Heart left ventricle (tissue), 16 donors: ENCODE measurements around the gene EPHA5. TPM values are rescaled to one million over a fixed set of nuclear protein-coding genes. Genes with fewer than 3 reads are reported as not detected.

Experiments used
- ATAC-seq, 4 donors: fragments of 200-7000 bp; cut with Tn5 transposase; one replicate each; pipeline ENCODE4 v1.9.1; 2020 to 2022; ENCODE audit warnings: moderate library complexity in 4 of 4, mild to moderate bottlenecking in 3 of 4, moderate number of reproducible peaks in 1 of 4
- DNase-seq, 5 donors: peaks; one replicate each; pipeline ENCODE4 v3.0.0-alpha.2; 2020
- H3K27ac ChIP-seq, 12 donors: fragments of 200-600 bp; sonication (generic) in 4 of 12; one replicate each; pipeline versions ENCODE4 v1.5.0 to v1.8.0; 2016 to 2022; ENCODE audit warnings: mild to moderate bottlenecking in 2 of 12
- H3K27me3 ChIP-seq, 9 donors: fragments of 200-600 bp; sonication (generic) in 2 of 9; one replicate each; pipeline versions ENCODE4 v1.5.1 to v1.8.0; 2016 to 2022; ENCODE audit warnings: mild to moderate bottlenecking in 3 of 9
- H3K36me3 ChIP-seq, 9 donors: fragments of 200-600 bp; sonication (generic) in 2 of 9; one replicate each; pipeline versions ENCODE4 v1.5.0 to v1.8.0; 2018 to 2022; ENCODE audit warnings: mild to moderate bottlenecking in 2 of 9
- H3K4me1 ChIP-seq, 12 donors: fragments of 200-600 bp; sonication (generic) in 4 of 12; one replicate each; pipeline versions ENCODE4 v1.5.0 to v1.8.0; 2016 to 2022; ENCODE audit warnings: mild to moderate bottlenecking in 3 of 12
- H3K4me3 ChIP-seq, 12 donors: fragments of 200-600 bp; sonication (generic) in 4 of 12; one replicate each; pipeline versions ENCODE4 v1.5.0 to v1.8.0; 2017 to 2022; ENCODE audit warnings: mild to moderate bottlenecking in 9 of 12, moderate library complexity in 4 of 12
- H3K9me3 ChIP-seq, 12 donors: fragments of 200-600 bp; sonication (generic) in 4 of 12; one replicate each; pipeline versions ENCODE4 v1.5.0 to v1.8.0; 2016 to 2022; ENCODE audit warnings: mild to moderate bottlenecking in 1 of 12
- POLR2A ChIP-seq, 2 donors: fragments of 450-650 bp; IDR thresholded peaks; one replicate each; pipeline ENCODE4 v1.6.1; 2017; ENCODE audit warnings: antibody characterized with exemption in 2 of 2, mild to moderate bottlenecking in 2 of 2, moderate library complexity in 2 of 2
- WGBS, 4 donors: extraction: QIAGEN DNeasy Blood & Tissue Kit in 2 of 4; methylation state at CpG; one replicate each; pipeline versions ENCODE4 v1.1.5 to v1.1.7; 2013 to 2018; 5-methylcytosine and 5-hydroxymethylcytosine counted together
- intact Hi-C, 10 donors: fragments of 100-400 bp; cut with DNase I; formaldehyde crosslinking; loops; one replicate each; pipeline versions ENCODE4 v1.11.1 to v1.14.2; 2022
- polyA plus RNA-seq, 2 donors: library from polyadenylated mRNA; stranded (reverse); fragments of 200-250 nt; gene quantifications; one replicate each; pipeline ENCODE4 v1.2.3, GENCODE V29; 2013
- total RNA-seq, 9 donors: library from RNA; depleted of rRNA in 2 of 9; stranded (reverse); fragments of >200 nt in 2 of 9; fragmentation: NEBNext Ultra II Directional in 3 of 9; extraction: Animal tissue kit (Norgen Biotek cat#: 25700) in 3 of 9; gene quantifications; one replicate each; pipeline versions ENCODE4 v1.1.0 to v1.2.4, GENCODE V29; 2016 to 2023
- TF ChIP-seq, protein P1 (sequence below), 12 donors: fragments of 200-600 bp; sonication (generic) in 4 of 12; IDR thresholded peaks; one replicate each; pipeline versions ENCODE4 v1.5.0 to v1.8.0; 2018 to 2022; ENCODE audit warnings: antibody characterized with exemption in 12 of 12, mild to moderate bottlenecking in 5 of 12
- donor health status: ischemic (EF 13 %, LVEDD 7.1; RV severe dilation, severe dysfunction).
- donor health status: healthy with polysubstance abuse.
- donor health status: DM: no; HTN: yes; CAD: no.
- donor health status: DM: no; HTN: no; CAD: no.
- donor health status: ischemic (EF 25% LVEDD 6.9; RV normal size, moderate dysfunction).
- donor health status: ischemic (EF 25% LVEDD 5.7; RV mildly dilated, moderate dysfunction).
- donor health status: healthy.
- donor health status: DM: yes; HTN: yes; CAD: no.
- donor health status: ischemic (EF 35%, LVEDD 5.7; RV mildly dilated, moderate dysfunction).
- donor health status: nonischemic (EF 11% LVEDD 7.7; RV severe dilation, severe dysfunction).
- donor health status: DM: yes; HTN: yes; CAD: no.
- donor health status: PGD.
- donor health status: ischemic (EF 29% LVEDD 5.4; RV normal size, mild dysfunction).
- donor health status: nonischemic (EF 23%, LVEDD 6.1; RV moderate dilation, normal function).

The EPHA5 gene
- total and polyA plus RNA-seq, 11 donors = 0.01 to 0.56 (median 0.12) TPM; not detected in 2

DNA sequence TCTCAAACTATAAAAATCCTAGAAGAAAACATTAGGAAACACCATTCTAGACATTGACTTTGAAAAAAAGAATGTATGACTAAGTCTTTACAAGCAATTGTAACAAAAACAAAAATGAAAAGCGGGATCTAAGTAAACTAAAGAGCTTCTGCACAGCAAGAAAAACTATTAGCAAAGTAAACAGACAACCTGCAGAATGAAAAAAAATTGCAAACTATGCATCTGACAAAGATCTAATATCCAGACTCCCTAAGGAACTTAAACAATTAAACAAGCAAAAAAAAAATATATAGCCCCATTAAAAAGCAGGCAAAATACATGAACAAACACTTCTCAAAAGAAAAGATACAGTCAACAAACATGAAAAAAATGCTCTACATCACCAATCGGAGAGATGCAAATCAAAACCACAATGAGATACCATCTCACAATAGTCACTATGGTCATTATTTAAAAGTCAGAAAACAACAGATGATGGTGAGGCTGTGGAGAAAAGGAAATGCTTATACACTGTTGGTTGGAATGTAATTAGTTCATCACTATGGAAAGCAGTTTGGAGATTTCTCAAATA lies 168.1 kb downstream of the EPHA5 start:
- DNase-seq = no peak
- Histone ChIP-seq H3K27ac (no peak overlapping the region), H3K4me3 (no peak overlapping the region), H3K27me3 (no peaks in the 10 kb centered on the region), H3K4me1 (no peaks in the 10 kb centered on the region), H3K9me3 (peaks cover 0 to 12% (median 0%) of the 10 kb centered on the region in 12 donors), H3K36me3 (no peaks in the 10 kb centered on the region)
- ATAC-seq = no peak
- intact Hi-C loops = no loop called here
- WGBS, 4 donors = 78 to 87% (median 80%) methylated on average over 2 of the region's 2 CpGs
- TF ChIP-seq, protein P1, sequence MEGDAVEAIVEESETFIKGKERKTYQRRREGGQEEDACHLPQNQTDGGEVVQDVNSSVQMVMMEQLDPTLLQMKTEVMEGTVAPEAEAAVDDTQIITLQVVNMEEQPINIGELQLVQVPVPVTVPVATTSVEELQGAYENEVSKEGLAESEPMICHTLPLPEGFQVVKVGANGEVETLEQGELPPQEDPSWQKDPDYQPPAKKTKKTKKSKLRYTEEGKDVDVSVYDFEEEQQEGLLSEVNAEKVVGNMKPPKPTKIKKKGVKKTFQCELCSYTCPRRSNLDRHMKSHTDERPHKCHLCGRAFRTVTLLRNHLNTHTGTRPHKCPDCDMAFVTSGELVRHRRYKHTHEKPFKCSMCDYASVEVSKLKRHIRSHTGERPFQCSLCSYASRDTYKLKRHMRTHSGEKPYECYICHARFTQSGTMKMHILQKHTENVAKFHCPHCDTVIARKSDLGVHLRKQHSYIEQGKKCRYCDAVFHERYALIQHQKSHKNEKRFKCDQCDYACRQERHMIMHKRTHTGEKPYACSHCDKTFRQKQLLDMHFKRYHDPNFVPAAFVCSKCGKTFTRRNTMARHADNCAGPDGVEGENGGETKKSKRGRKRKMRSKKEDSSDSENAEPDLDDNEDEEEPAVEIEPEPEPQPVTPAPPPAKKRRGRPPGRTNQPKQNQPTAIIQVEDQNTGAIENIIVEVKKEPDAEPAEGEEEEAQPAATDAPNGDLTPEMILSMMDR (IDR thresholded peaks at IDR 0.05) = no peak
- TF ChIP-seq POLR2A (IDR thresholded peaks at IDR 0.05) = no peak

DNA sequence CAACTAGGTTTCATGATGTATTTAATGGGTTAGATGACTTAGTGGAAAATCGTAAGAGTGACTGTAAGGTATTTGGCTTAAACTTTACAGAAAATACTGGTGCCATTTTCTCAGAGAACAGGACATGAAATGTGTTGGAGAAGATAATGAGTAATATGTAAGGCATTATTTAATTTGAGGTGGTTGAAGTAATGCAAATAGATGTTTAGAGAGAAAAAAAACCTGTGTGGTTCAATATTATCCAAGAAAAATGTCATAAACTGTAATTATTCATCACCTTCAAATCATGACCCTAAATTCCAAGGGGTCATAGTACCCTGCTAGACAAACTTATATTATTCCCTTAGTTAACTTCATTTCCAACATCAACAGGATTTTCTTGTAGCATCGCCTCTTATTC lies 171.7 kb downstream of the EPHA5 start:
- Histone ChIP-seq H3K9me3 (peaks cover 0 to 10% (median 0%) of the 10 kb centered on the region in 12 donors), H3K4me3 (no peak overlapping the region), H3K4me1 (no peaks in the 10 kb centered on the region), H3K27ac (no peak overlapping the region), H3K27me3 (no peaks in the 10 kb centered on the region), H3K36me3 (no peaks in the 10 kb centered on the region)
- ATAC-seq (no peak), DNase-seq (no peak)
- TF ChIP-seq, protein P1 (IDR thresholded peaks at IDR 0.05) = no peak
- no peak for TF ChIP-seq POLR2A (IDR thresholded peaks at IDR 0.05)
- intact Hi-C loops = no loop called here
- WGBS, 4 donors = 57 to 86% (median 75%) methylated on average over 2 of the region's 2 CpGs

DNA sequence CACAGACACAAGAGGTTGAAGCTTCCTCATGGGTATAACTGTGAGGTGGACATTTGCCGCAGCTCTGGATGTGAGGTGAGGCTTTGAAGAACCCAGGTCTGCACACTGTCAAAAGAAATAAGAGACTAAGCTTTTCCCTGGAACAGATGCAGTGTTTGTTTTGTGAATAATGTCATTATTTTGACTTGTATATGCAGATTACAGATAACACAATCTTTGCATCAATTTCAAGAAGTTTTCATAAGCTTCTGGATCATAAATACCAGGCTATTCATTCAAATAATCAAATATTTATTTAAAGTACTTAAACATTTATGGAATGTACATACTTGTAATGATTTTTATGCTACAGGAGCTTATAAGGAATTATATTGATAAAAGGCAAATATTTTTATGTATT lies 174.8 kb downstream of the EPHA5 start:
- TF ChIP-seq, protein P1 (IDR thresholded peaks at IDR 0.05) = no peak
- no peak for TF ChIP-seq POLR2A (IDR thresholded peaks at IDR 0.05)
- WGBS, 4 donors = 82 to 95% (median 88%) methylated on average over 1 of the region's 1 CpG
- H3K4me3 ChIP-seq = no peak overlapping the region
- DNase-seq (no peak), ATAC-seq (no peak)
- no peaks in the 10 kb centered on the region for H3K27me3 ChIP-seq
- no peak overlapping the region for H3K27ac ChIP-seq
- no peaks in the 10 kb centered on the region for H3K9me3 ChIP-seq
- H3K36me3 ChIP-seq = no peaks in the 10 kb centered on the region
- intact Hi-C loops = no loop called here
- H3K4me1 ChIP-seq = no peaks in the 10 kb centered on the region

DNA sequence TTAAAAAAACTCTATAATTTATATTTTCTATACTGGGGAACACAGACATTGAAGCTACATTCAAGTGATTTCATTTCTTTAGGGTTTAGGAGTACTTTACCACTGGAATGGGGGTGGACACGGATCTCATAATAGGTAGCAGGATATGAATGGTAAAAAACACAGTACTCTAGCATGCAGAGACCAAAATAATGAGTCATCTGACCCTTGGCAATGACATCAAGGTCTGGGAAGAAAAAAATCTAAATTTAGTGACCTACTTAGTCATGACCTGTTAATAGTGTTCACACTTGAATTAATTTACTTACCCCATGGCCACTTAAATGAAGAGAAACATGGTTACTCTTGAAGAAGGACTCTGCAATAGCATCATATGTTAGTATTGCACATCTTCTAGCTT lies 187.9 kb downstream of the EPHA5 start:
- Histone ChIP-seq H3K9me3 (no peaks in the 10 kb centered on the region), H3K36me3 (no peaks in the 10 kb centered on the region), H3K4me3 (no peak overlapping the region), H3K4me1 (no peaks in the 10 kb centered on the region), H3K27ac (no peak overlapping the region), H3K27me3 (no peaks in the 10 kb centered on the region)
- DNase-seq (no peak), ATAC-seq (peak in 1 of 4 donors; percentile 58)
- 50 to 70% (median 58%) methylated on average over 1 of the region's 1 CpG for WGBS, 4 donors
- intact Hi-C loops = no loop called here
- TF ChIP-seq, protein P1 (IDR thresholded peaks at IDR 0.05) = no peak
- no peak for TF ChIP-seq POLR2A (IDR thresholded peaks at IDR 0.05)
